ENCODE measurements around the gene ACAN. TPM values are rescaled to one million over a fixed set of nuclear protein-coding genes. Genes with fewer than 3 reads are reported as not detected.

The ACAN gene
- polyA plus RNA-seq, 3 donors: not detected

DNA sequence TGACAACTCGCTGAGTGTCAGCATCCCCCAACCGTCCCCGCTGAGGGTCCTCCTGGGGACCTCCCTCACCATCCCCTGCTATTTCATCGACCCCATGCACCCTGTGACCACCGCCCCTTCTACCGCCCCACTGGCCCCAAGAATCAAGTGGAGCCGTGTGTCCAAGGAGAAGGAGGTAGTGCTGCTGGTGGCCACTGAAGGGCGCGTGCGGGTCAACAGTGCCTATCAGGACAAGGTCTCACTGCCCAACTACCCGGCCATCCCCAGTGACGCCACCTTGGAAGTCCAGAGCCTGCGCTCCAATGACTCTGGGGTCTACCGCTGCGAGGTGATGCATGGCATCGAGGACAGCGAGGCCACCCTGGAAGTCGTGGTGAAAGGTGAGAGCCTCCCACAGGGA is 35.4 kb downstream of the ACAN start:
- Histone ChIP-seq H3K9me3 (replicated peaks in 1 of 2; ENCODE audit: control insufficient read depth in 1 of 2, insufficient read depth in 1 of 2, low read length in 2 of 2) (no peaks in the 10 kb centered on the region), H3K9ac (ENCODE audit: insufficient read depth, low read length, poor library complexity, severe bottlenecking) (no peak overlapping the region), H3K36me3 (replicated peaks in 1 of 2; ENCODE audit: control insufficient read depth in 1 of 2, insufficient read depth in 2 of 2, low read length in 2 of 2) (no peaks in the 10 kb centered on the region), H3K27me3 (ENCODE audit: control insufficient read depth in 2 of 2, insufficient read depth in 2 of 2, low read length in 2 of 2) (no peaks in the 10 kb centered on the region), H4K20me1 (ENCODE audit: insufficient read depth, low read length) (no peaks in the 10 kb centered on the region), H3K4me2 (replicated peaks; ENCODE audit: extremely low read depth, low read length, poor library complexity, severe bottlenecking) (no peak overlapping the region), H3K4me1 (ENCODE audit: control insufficient read depth in 1 of 2, insufficient read depth in 2 of 2, low read length in 2 of 2) (no peaks in the 10 kb centered on the region), H3K79me2 (ENCODE audit: insufficient read depth, low read length) (no peaks in the 10 kb centered on the region), H3K4me3 (replicated peaks in 1 of 3; ENCODE audit: low read depth in 2 of 3, low read length in 3 of 3) (no peak overlapping the region), H2AFZ (ENCODE audit: insufficient read depth, low read depth, low read length, poor library complexity, severe bottlenecking) (no peak overlapping the region), H3K27ac (ENCODE audit: low read depth in 1 of 2, low read length in 2 of 2) (no peak overlapping the region)
- no peaks in the 10 kb centered on the region for H3K4me1 Mint-ChIP-seq
- peak overlapping the region in 1 of 7 donors; percentile 27 for H3K27ac Mint-ChIP-seq
- intact Hi-C loops (cut with micrococcal nuclease): no loop called here
- WGBS (ENCODE audit: insufficient coverage): 96% methylated on average over 18 of the region's 18 CpGs
- no peak overlapping the region for H3K4me3 Mint-ChIP-seq
- H3K9me3 Mint-ChIP-seq: no peaks in the 10 kb centered on the region
- peaks cover 0 to 2% (median 2%) of the 10 kb centered on the region in 3 donors for H3K27me3 Mint-ChIP-seq (ENCODE audit: low read depth in 3 of 3)
- no peaks in the 10 kb centered on the region for H3K36me3 Mint-ChIP-seq
- TF ChIP-seq, protein P1, sequence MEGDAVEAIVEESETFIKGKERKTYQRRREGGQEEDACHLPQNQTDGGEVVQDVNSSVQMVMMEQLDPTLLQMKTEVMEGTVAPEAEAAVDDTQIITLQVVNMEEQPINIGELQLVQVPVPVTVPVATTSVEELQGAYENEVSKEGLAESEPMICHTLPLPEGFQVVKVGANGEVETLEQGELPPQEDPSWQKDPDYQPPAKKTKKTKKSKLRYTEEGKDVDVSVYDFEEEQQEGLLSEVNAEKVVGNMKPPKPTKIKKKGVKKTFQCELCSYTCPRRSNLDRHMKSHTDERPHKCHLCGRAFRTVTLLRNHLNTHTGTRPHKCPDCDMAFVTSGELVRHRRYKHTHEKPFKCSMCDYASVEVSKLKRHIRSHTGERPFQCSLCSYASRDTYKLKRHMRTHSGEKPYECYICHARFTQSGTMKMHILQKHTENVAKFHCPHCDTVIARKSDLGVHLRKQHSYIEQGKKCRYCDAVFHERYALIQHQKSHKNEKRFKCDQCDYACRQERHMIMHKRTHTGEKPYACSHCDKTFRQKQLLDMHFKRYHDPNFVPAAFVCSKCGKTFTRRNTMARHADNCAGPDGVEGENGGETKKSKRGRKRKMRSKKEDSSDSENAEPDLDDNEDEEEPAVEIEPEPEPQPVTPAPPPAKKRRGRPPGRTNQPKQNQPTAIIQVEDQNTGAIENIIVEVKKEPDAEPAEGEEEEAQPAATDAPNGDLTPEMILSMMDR (IDR thresholded peaks at IDR 0.05): no peak
- DNase-seq: no peak

DNA sequence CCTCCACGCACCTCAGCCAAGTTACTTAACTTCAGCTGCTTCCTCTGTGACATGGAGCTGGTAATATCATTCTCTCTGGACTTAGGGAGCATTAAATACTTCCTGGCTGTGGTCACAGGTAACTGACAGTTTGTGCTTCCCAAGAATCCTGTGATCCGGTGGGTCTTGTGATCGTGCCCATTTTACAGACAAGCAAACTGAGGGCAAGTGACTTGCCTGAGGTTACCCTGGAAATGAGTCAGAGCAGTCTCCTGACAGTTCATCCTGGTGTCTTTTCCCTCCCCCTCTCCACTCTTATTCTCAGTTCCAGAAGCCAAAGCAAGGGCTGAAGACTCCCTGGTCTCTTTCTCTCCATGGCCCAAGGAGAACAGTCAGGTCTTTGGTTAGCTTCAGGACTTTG is 35.9 kb downstream of the ACAN start:
- no peaks in the 10 kb centered on the region for H3K36me3 Mint-ChIP-seq
- H3K4me1 Mint-ChIP-seq: no peaks in the 10 kb centered on the region
- TF ChIP-seq, protein P1 (IDR thresholded peaks at IDR 0.05): no peak
- no peak for DNase-seq
- WGBS (ENCODE audit: insufficient coverage): 94% methylated on average over 2 of the region's 3 CpGs
- intact Hi-C loops (cut with micrococcal nuclease): no loop called here
- no peak overlapping the region for H3K9ac ChIP-seq (ENCODE audit: insufficient read depth, low read length, poor library complexity, severe bottlenecking)
- no peak overlapping the region for H3K4me3 Mint-ChIP-seq
- H2AFZ ChIP-seq (ENCODE audit: insufficient read depth, low read depth, low read length, poor library complexity, severe bottlenecking): no peak overlapping the region
- no peak overlapping the region for H3K27ac ChIP-seq (ENCODE audit: low read depth in 1 of 2, low read length in 2 of 2)
- peaks cover 2 to 3% (median 2%) of the 10 kb centered on the region in 3 donors for H3K27me3 Mint-ChIP-seq (ENCODE audit: low read depth in 3 of 3)
- H4K20me1 ChIP-seq (ENCODE audit: insufficient read depth, low read length): no peaks in the 10 kb centered on the region
- H3K27me3 ChIP-seq (ENCODE audit: control insufficient read depth in 2 of 2, insufficient read depth in 2 of 2, low read length in 2 of 2): no peaks in the 10 kb centered on the region
- no peaks in the 10 kb centered on the region for H3K36me3 ChIP-seq (replicated peaks in 1 of 2; ENCODE audit: control insufficient read depth in 1 of 2, insufficient read depth in 2 of 2, low read length in 2 of 2)
- H3K79me2 ChIP-seq (ENCODE audit: insufficient read depth, low read length): no peaks in the 10 kb centered on the region
- no peaks in the 10 kb centered on the region for H3K9me3 Mint-ChIP-seq
- H3K9me3 ChIP-seq (replicated peaks in 1 of 2; ENCODE audit: control insufficient read depth in 1 of 2, insufficient read depth in 1 of 2, low read length in 2 of 2): no peaks in the 10 kb centered on the region
- H3K27ac Mint-ChIP-seq: peak overlapping the region in 1 of 7 donors; percentile 31
- no peak overlapping the region for H3K4me2 ChIP-seq (replicated peaks; ENCODE audit: extremely low read depth, low read length, poor library complexity, severe bottlenecking)
- no peak overlapping the region for H3K4me3 ChIP-seq (replicated peaks in 1 of 3; ENCODE audit: low read depth in 2 of 3, low read length in 3 of 3)
- no peaks in the 10 kb centered on the region for H3K4me1 ChIP-seq (ENCODE audit: control insufficient read depth in 1 of 2, insufficient read depth in 2 of 2, low read length in 2 of 2)

All from CD14-positive monocyte (primary cell).